Endothelial cell (in vitro differentiated cells): Measurements from ENCODE around the gene CGN. TPM values are rescaled to one million over a fixed set of nuclear protein-coding genes. Genes with fewer than 3 reads are reported as not detected.

Experiments
- DNase-seq: peaks from one replicate; pipeline ENCODE4 v3.0.0; 2021; ENCODE audit warnings: low spot score
- H3K27ac Mint-ChIP-seq: one replicate; pipeline ENCODE4 v1.8.0; 2021; ENCODE audit warnings: mixed read lengths, inconsistent platforms; ENCODE audit not compliant: unreplicated experiment
- H3K27me3 Mint-ChIP-seq: one replicate; pipeline ENCODE4 v1.8.0; 2021; ENCODE audit warnings: mild to moderate bottlenecking, moderate library complexity, mixed read lengths, inconsistent platforms; ENCODE audit not compliant: unreplicated experiment
- H3K36me3 Mint-ChIP-seq: one replicate; pipeline ENCODE4 v1.8.0; 2021; ENCODE audit warnings: mild to moderate bottlenecking, low read depth, mixed read lengths, inconsistent platforms; ENCODE audit not compliant: unreplicated experiment
- H3K4me1 Mint-ChIP-seq: one replicate; pipeline ENCODE4 v1.8.0; 2021; ENCODE audit warnings: mild to moderate bottlenecking, mixed read lengths, inconsistent platforms; ENCODE audit not compliant: unreplicated experiment
- H3K4me3 Mint-ChIP-seq: one replicate; pipeline ENCODE4 v1.8.0; 2021; ENCODE audit warnings: mild to moderate bottlenecking, mixed read lengths, inconsistent platforms; ENCODE audit not compliant: unreplicated experiment
- H3K9me3 Mint-ChIP-seq: one replicate; pipeline ENCODE4 v1.8.0; 2021; ENCODE audit warnings: mixed read lengths, inconsistent platforms; ENCODE audit not compliant: unreplicated experiment
- CTCF ChIP-seq: fragments of 200-600 bp; sonication (generic); IDR thresholded peaks from one replicate; pipeline ENCODE4 v1.5.0; 2021; ENCODE audit warnings: antibody characterized with exemption; ENCODE audit not compliant: unreplicated experiment
- microRNA-seq: library from miRNA; unstranded; fragments of <30 nt; microRNA quantifications from one replicate; pipeline ENCODE4, GENCODE V29; 2020; ENCODE audit not compliant: unreplicated experiment
- total RNA-seq: library from RNA; stranded (reverse); fragmentation: NEBNext Ultra II Directional; extraction: Animal tissue kit (Norgen Biotek cat#: 25700); gene quantifications from one replicate; pipeline ENCODE4 v1.2.1, GENCODE V29; 2021; ENCODE audit not compliant: unreplicated experiment

Gene CGN
- total RNA-seq, 1 donor from 2014 or later, result 50.7 TPM

GRCh38 chr1:151585622-151586021 lies 74.4 kb downstream of the CGN start:
- no peaks in the 10 kb centered on the region for H3K4me1 Mint-ChIP-seq
- H3K27ac Mint-ChIP-seq, result no peak overlapping the region
- H3K36me3 Mint-ChIP-seq, result peaks cover 23% of the 10 kb centered on the region
- peaks cover under 1% of the 10 kb centered on the region for H3K9me3 Mint-ChIP-seq
- DNase-seq, result no peak
- TF ChIP-seq CTCF, result no peak
- no peaks in the 10 kb centered on the region for H3K27me3 Mint-ChIP-seq
- H3K4me3 Mint-ChIP-seq, result no peak overlapping the region

Small RNA genes lying within 50 kb of the gene (microRNA-seq; reads per million reads assigned to microRNA genes)
- not detected for gene MIR554

Other genes starting within 250 kb of the CGN start
- gene ZNF687, start 229.1 kb upstream of the CGN start, total RNA-seq, result 29.9 TPM
- gene PI4KB, start 184.0 kb upstream of the CGN start, total RNA-seq, result 50.3 TPM
- 51.6 TPM for gene RFX5, start 164.1 kb upstream of the CGN start, total RNA-seq
- 15.6 TPM for gene SELENBP1, start 138.7 kb upstream of the CGN start, total RNA-seq
- gene PSMB4, start 111.8 kb upstream of the CGN start, total RNA-seq, result 322 TPM
- 132 TPM for gene POGZ, start 51.9 kb upstream of the CGN start, total RNA-seq
- gene TUFT1, start 28.9 kb downstream of the CGN start, total RNA-seq, result 11.2 TPM
- gene SNX27, start 100.7 kb downstream of the CGN start, total RNA-seq, result 28.9 TPM
- gene CELF3, start 205.4 kb downstream of the CGN start, total RNA-seq, result not detected
- gene RIIAD1, start 210.1 kb downstream of the CGN start, total RNA-seq, result not detected